HG03045 (cell line): ENCODE data around the gene TH.

Source experiments
- ATAC-seq: cut with Tn5 transposase; IDR thresholded peaks from one replicate; pipeline ENCODE4 v1.9.1; 2021; ENCODE audit warnings: mild to moderate bottlenecking, moderate library complexity; ENCODE audit not compliant: unreplicated experiment

TH gene

DNA sequence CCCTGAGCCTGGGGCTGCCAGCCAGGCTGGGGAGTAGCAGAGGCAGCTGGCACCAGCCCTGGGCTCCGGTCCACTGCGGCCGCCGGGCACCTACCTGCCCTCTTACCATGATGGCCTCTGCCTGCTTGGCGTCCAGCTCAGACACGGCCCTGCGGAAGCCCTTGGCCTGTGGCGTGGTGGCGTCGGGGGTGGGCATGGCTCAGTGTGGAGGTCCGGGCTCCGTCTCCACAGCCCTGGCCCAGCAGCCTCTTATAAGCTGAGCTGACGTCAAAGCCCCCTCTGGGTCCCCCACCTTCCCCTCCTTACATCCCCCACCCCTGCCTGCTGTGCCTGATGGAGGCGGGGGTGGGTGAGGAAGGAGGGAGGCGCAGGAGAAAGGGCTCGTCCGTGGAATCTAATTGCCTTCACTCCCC is at the start of gene TH:
Gene TH, minus strand, starts transcription at position 225 of the 413 bp plus-strand sequence. Its CDS starts 29 bp downstream, at position 196.
- ATAC-seq, result no peak

DNA sequence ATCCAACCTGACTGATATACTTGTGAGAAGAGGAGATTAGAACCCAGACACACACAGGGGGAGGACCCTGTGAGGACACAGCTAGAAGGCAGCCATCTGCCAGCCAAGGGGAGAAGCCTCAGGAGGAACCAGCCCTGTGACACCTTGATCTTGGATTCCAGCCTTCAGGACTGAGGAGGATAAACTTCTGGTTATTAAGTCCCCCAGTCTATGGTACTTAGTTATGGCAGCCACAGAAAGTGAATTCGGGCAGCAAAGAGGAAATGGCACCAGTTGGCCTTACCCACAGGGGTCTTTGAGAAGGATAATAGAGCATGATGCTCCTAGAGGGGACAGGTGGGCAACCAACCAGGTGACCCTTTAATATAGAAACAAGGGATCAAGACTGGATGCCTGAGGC is 49.4 kb upstream of the TH start:
- no peak for ATAC-seq

DNA sequence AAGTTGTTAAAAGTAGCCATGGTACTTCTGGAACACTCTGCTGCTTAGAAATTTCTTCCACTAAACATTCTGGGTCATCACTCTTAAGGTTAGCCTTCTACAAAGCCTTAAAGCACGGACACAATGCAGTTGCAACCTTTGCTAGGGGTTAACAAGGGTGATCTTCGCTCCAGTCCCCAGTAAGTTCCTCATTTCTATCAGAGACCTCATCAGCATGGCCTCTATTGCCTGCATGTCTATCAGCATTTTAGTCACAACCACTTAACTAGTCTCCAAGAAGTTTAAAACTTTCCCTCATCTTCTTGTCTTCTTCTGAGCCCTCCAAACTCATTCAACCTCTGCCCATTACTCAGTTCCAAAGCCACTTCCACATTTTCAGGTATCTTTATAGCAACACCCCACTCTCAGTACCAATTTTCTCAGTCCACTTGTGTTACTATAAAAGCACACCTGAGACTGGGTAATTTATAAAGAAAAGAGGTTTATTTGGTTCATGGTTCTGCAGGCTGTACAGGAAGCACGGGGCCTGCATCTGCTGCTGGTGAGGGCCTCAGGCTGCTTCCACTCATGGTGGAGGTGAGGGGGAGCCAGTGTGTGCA is 48.7 kb upstream of the TH start:
- no peak for ATAC-seq

DNA sequence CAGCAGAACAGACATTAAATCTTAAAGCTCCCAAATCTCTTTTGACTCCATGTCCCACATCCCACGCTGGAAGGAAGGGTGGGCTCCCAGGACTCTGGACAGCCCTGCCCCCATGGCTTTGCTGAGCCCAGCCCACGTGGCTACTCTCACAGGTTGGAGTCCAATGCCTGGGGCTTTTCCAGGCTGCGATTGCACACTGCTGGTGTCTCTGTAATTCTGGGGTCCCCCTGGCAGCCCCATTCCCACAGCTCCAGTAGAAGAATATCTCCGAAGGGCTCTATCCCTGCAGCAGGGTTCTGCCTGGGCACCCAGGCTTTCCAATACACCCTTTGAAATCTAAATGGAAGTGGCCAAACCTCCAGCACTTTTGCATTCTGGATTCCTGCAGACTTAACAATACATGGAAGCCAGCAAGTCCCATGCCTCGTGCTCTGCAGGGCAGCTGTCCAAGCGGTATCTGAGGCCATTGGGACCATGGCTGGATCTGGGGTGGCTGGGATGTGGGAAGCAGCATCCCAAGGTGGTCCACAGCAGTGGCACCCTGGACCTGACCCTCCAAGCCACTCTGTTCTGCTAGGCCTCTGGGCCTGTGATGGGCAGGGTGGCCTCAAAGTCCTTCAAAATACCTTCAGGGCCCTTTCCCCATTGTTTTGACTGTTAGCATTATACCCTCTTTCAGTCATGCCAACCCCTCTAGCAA is 47.9 kb upstream of the TH start:
- ATAC-seq, result no peak

DNA sequence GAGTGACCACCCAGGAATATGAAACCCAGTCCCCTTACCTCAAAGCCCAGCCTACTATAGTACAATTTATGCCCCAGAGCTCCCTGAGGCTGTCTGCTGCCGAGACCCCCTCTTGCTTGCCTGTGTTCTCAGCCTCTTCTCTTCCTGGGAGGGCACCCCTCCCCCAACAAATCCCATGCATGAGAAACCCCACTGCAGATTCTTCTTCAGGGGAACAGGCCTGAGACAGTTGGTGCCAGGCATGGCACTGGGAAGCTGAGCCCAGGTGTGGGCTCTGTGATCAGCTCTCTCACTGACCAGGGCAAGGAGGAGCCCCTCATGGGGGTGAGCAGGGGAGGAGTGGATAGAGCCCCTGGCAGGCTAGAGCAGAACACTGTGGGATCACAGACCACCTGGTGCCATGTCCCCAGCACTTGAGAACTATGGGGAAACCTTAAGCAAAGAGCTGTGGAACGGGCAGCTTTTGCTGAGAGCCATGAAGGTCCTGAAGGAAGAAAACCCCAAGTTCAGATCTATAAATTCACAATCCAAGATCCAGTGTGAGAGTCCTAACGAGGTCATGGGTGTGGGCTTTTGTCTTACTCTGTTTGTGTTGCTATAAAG is 46.5 kb upstream of the TH start:
- ATAC-seq, result no peak

DNA sequence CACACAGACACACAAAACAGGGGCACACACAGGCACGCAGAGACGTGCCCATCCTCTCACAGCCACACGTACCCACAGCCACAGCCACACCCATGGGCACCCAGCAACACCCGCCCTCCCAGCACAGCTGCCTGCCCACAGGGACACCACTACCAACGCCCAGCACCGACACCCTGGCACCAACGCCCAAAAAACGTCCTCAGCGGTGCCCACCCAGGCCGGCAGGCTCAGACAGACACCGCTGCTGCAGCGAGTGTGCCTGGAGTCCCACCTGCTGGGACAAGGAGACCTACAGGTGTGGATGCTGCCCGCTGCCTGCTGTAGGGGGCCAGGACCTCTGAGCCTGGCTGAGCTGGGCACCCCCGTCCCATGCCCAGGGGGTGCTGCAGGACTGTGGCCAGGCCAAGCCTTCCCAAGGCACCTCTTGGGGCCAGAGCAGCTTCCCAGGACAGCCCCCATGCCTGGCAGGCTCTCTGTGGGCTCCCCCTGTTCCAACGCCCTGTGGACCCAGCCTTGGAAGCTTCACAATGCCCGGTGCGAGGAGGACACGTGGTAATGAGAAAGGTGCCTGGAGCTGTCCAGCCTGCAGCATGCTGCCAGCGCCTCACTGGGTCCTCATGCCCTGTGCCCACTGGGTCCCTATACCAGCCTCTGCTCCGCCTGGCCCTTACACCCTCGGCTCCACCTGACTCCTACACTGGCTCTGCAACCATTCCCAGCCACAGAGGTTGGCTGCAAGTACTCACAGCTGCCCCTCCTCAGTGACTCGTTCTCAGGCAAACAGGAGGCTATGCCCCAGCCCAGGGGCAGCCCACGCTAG is 45.8 kb upstream of the TH start:
- no peak for ATAC-seq

DNA sequence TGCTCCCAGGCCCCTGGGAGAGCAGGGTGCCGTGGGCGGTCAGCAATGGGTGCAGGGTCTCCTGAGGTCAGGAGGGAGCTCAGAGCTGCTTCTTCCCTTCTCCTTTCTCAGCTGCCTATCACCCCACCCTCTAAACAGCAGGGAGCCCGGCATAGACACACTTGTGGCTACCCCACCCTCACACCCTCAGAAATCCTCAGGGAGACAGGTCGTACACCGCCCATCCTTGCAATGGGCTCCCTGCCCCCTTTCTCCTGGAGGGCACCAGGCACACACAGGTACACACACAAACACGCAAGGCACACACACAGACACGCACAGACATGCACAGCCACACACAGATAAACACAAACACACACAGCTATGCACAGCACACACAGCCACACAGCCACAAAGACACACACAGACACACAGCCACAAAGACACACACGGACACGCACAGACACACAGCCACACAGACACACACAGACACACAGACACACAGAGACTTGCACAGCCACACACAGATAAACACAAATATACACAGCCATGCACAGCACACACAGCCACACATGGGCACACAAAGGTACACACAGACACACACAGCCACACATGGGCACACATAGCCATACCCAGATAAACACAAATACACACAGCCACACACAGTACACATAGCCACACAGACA is 44.9 kb upstream of the TH start:
- no peak for ATAC-seq

DNA sequence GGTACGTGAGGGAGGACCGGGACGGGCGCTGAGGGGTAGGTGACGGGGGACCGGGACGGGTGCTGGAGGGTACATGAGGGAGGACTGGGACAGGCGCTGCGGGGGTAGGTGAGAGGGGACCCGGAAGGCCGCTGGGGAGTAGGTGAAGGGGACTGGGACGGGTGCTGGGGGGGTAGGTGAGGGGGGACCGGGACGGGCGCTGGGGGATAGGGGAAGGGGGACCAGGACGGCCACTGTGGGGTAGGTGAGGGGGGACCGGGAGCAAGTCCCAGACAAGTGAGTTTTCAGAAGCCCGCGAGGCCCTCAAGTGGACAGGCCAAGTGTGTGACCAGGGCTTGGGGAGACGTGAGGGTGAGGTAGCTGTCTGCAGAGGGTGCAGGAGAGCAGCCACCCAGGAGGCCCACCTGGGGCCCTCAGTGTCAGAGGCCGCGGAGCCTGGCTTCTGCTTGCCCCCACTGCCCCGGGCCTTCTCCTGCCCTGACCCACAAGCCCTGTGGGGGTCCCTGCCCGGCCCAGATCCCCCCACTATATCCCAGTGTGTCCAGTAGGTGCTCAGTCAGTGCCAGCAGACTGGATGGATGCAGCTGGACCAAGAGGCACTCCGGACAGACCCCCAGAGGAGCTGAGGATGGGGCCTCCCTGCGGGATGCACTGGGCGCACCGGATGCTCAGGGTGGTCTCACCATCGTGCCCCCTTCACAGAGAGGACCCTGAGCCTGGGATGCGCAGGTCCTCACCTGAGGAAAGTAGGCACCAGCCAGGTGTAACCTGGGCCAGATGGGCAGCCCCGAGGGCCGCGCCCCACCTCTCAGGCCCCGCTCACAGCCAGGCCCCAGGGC is 44.2 kb upstream of the TH start:
- no peak for ATAC-seq

DNA sequence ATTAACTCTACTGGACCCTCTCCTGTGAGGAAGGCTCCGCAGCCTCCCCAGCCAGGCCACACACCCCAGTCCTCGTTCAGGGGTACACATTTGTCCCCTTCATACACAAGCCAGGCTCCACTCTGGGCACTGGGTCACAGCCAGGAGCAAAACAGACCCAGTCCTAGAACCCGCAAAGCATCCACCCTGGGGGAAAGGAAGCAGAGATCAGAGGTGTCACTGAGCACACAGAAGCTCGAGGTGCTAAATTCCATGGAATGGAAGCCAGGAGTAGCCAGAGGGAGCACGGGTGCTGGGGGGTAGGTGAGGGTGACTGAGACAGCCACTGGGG is 43.6 kb upstream of the TH start:
- no peak for ATAC-seq

DNA sequence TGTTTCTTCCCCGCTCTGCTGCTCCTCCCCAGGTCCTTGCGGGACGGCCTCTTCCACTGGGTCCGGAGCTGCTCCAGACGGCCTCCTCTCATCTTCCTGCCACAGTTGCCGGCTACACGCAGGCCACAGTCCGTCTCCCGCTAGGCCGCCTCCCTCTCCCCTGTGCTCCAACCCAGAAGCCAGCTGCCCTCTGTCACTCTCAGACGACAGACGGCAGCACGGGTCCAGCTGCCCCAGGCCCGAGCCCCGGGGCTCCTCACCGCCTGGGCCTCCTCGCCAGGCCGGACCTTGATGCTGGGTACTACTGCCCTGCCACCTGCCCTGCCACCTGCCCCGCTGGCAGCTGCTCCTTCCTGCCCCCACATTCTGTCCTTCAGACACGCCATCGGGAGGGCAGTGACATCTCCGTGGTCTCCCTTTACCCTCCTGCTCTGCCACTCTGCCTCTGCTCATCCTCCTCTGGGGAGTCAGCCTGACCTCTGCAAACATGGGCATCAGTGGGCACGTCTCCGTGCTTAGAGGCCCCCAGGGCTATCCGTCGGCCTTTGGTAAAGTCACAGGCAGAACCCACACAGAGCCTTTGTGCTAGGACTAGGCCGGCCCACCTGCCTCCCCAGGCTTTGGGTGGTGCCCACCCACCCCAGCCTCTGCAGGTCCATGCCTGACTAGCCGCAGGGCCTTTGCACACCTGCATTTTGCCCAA is 43.1 kb upstream of the TH start:
- no peak for ATAC-seq

DNA sequence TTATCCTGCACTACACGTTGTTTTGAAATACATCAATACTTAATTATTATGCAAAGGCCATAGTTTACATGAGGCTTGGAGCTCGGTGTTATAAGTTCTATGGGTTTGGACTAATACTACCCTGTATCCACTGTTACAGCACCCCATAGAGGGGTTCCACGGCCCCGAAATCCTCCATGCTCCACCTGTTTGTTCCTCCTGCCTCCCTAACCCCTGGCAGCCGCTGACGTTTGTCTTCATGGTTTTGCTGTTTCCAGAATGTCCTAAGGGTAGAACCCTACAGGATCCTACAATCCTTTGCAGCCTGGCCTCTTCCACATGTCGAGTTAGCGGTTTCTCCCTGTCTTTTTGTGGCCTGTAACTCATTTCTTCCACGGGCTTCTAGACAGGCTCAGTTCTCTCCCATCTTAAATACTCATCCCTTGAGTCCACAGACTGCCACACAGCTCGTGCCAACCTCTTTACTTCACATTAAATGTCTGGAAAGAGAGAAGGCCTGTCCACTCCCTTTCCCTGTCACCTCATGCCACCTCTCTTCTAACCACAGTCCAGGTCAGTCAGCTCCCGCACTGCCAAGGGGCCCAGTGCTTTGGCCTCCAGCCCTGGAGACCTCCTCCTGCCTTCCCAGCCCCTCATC is 42.4 kb upstream of the TH start:
- no peak for ATAC-seq

DNA sequence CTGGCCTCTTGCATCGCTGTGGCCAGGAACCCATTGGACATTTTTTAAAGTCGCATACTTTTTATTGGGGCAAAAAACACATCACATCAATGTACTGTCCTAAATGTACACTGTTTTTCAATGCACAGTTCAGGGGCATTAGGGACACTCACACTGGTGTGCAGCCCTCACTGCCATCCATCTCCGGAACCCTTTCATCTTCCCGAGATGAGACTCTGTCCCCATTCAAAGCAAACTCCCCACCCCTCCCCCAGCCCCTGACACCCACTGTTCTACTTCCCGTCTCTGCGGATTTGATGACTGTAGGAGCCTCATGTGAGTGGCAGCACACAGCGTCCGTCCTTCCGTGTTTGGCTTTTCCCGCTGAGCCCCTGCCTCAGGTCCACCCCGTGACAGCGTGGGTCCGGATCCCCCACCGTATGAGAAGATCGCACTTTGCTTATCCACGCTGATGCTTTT is 41.8 kb upstream of the TH start:
- no peak for ATAC-seq

DNA sequence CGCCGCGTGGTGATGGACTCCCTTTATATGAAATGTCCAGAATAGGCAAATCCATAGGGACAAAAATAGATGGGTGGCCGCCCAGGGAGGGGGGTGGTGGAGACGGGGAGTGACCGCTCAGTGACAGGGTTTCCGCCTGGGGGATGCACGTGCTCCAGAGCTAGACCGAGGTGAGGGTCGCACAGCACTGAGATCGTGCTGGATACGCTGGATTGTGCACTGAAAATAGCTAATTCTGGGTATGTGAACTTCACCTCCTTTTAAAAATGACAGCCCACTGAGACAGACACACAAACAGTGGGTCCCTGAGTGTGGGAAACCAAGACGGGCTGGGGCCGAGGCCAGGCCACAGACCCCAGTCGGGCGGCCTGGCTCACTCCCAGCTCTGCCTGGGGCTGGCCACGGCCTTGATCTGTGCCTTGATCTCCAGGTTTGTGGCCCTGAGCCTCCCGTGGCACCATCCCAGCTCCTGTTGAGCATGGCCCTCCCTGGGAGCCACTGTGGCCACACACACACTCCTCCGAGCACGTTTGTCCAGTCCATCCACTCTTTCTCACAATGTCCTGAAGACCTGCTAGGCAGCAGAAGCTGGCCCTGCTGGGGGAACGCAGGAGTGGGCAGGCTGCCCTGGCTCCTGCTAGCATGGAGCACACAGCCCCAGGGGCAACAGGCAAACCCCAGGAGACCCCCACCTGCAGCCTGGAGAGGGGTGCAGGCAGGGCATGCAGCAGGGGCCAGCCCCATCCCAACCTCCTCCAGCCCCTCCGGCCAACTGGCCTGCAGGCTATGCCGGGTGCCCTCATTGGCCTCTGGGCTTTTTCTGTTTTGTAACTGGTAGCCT is 41.0 kb upstream of the TH start:
- no peak for ATAC-seq

DNA sequence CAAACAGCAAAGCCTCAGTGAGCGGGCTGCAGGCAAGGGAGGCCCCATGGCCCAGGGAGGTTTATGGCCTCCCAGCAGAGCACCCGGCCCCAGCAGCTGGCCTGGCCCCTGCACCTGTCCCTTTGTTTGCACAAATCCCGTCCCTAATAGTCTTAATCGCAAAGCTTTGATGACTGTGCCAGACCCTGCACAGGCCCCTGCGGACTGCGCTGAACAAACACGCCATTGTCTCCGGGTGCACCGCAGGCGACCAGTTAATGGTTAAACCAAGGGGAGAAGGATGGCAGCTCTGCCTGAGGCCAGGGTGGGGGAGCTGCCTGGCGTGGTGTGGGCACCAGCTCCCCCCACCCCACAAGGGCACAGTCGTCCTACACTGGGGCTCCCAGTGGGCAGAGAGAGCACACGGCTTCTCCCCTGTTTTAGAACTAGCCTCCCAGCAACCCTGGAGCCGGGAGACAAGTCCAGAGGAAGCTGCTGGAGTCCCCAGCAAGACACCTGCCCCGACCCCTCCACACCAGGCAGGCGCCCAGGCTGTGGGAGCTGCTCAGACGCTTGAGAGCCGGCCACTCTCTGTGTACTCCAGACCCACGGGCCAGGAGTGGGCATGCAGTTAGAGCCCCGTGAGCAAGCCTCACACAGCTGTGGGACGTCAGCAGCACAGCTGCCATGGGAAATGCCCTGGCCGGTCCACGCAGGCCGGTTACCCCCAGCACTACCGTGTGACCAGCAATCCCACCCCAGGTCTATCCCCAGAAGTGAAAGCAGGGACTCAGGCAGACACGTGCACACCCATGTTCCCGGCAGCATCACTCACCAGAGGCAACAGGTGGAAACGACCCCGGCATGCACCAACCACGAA is 39.7 kb upstream of the TH start:
- ATAC-seq, result no peak

DNA sequence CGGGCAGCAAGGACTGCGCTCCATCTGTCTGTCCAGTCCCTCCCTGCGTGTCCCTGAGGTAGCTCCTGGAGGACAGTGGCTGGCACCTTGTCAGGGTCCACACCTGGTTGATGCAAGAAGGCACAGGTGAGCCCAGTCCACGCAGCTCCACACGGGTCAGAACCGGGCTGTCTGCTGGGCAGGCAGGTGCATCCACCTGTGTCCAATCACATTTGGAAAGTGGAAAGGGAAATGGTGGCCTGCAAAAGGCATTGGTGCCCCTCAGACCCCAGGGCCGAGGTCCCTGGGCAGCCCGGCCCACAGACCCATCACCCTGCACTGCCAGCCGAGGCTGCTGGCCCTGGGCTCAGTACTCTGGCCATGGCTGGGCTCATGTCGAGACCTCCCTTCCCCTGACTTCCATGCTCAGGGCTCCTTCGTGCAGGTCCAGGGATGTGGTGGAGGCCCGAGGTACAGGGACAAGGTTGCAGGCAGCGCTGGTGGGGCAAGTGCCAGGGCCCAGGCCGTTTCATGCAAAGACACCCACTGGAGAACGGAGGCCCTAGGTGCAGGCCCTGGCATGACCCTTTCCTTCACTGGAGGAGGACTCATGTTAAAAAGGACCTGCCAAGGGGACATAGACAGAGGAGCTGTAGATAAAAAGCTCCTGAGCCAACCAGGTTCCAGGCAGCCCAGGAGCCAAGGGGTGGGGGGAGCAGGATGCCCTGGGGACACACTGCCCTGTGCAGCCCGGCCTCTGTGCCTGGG is 38.9 kb upstream of the TH start:
- ATAC-seq, result no peak

DNA sequence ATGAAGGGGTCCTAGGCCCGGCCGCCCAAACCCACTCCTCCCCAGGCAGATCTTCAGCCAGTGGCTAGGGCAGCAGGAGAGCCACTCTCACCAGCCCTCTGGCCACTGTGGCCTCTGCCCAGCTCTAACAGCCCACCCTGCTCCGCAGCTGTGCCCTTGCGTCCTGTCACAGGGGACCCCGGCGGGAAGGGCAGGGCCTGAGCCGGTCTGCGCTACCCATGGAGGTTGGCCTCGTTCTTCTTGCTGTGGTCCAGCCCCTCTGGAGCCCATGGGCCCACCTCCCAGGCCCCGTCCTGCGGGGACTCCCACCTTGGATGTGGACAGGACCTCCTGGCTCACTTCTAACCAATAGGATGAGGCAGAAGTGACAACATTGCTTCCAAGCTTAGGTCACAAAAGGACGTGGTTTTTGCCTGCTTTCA is 38.3 kb upstream of the TH start:
- no peak for ATAC-seq

DNA sequence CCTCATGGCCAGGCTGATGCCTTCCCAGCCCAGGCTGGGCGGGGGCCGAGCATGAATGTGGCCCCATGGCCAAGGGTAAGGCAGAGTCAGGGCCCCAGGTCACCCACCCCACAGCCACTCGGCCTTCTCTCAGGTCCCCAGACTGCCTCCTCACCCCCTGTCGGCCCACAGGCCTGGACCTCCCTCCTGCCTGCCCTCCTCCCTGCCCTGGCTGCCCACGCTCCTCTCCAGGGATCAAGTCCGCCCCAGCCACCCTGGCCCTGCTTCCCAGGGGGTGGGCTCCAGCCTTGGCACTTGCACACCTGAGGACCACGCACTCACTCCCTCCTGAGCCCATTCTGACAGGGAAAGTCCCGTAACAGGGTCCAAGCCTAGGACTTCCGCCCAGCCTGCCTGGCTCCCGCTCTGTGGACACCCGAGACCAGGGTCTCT is 37.8 kb upstream of the TH start:
- no peak for ATAC-seq
